ENCODE results near the gene FNTB. TPM values are rescaled to one million over a fixed set of nuclear protein-coding genes. Genes with fewer than 3 reads are reported as not detected.

FNTB gene
- total and polyA plus RNA-seq, 9 of the 15 experiments (the other 6 are each of a cell fraction or from before 2014, with no cell fraction given) = 6.9 to 23.2 (median 12.2) TPM

- ATAC-seq (peak; percentile 64), DNase-seq (ENCODE audit: extremely low read depth in 1 of 4, low spot score in 3 of 4) (peak in 1 of 4 experiments; percentile 18), FAIRE-seq (peak; percentile 65)
- no peak overlapping the region for H3K4me2 ChIP-seq (ENCODE audit: insufficient read depth, low read length)
- H3K27me3 ChIP-seq (ENCODE audit: control insufficient read depth in 2 of 2, insufficient read depth in 2 of 2, low read length in 2 of 2) = no peaks in the 10 kb centered on the region
- ChIA-PET CTCF (ENCODE audit: low intra/inter-chr PET ratio) (no interaction called here), POLR2A (no interaction called here)
- H3K4me3 ChIP-seq = no peak overlapping the region
- H3K9ac ChIP-seq (ENCODE audit: insufficient read depth in 1 of 2, low read depth in 2 of 2, low read length in 2 of 2) = no peak overlapping the region
- H3K27ac ChIP-seq (ENCODE audit: extremely low read depth, low read depth, low read length) = peak overlapping the region; percentile 23; the same call in 2 of the 3 replicates
- H3K9me1 ChIP-seq (ENCODE audit: control insufficient read depth, insufficient read depth, low read length) = no peaks in the 10 kb centered on the region
- no peaks in the 10 kb centered on the region for H3K9me3 ChIP-seq (replicated peaks; ENCODE audit: control insufficient read depth, insufficient read depth, low read depth, low read length)
- in situ Hi-C loops (cut with MboI) = no loop called here
- peaks cover 48% of the 10 kb centered on the region; the same call in 2 of the 3 replicates for H3K36me3 ChIP-seq (ENCODE audit: control insufficient read depth, insufficient read depth, low read length)
- no peaks in the 10 kb centered on the region for H3K79me2 ChIP-seq (ENCODE audit: control insufficient read depth, insufficient read depth, low read length)
- no TSS peak for BruUV-seq (replicated peaks)
- intact Hi-C loops (cut with micrococcal nuclease) = no loop called here
- H4K20me1 ChIP-seq (replicated peaks; ENCODE audit: control insufficient read depth, insufficient read depth, low read length) = no peaks in the 10 kb centered on the region
- H2AFZ ChIP-seq (ENCODE audit: low read depth, low read length) = no peak overlapping the region
- H3K4me1 ChIP-seq (replicated peaks in 1 of 2; ENCODE audit: control insufficient read depth in 2 of 2, insufficient read depth in 2 of 2, low read length in 2 of 2) = peaks cover 0 to 3% of the 10 kb centered on the region in 2 experiments; a peak in 3 of 5 replicates
- TF ChIP-seq BHLHE40 (IDR thresholded peaks at IDR 0.05; ENCODE audit: low read length) (no peak), MLLT1 (IDR thresholded peaks at IDR 0.05) (peak in 1 of 2 experiments; percentile 58; a peak in 1 of 4 replicates), E2F6 (IDR thresholded peaks at IDR 0.05; ENCODE audit: borderline replicate concordance in 1 of 2, extremely low read depth in 1 of 2, insufficient read depth in 1 of 2, insufficient read length in 1 of 2, low read depth in 1 of 2, low read length in 1 of 2, poor library complexity in 1 of 2, severe bottlenecking in 1 of 2) (no peak), ILF3 (IDR thresholded peaks at IDR 0.05; ENCODE audit: borderline replicate concordance) (no peak), ETV6 (IDR thresholded peaks at IDR 0.05; ENCODE audit: borderline replicate concordance in 1 of 2, low read depth in 2 of 2, low read length in 1 of 2) (no peak), ETV6 (CRISPR knock-in tag; IDR thresholded peaks at IDR 0.05; ENCODE audit: borderline replicate concordance) (no peak), ZNF518B (CRISPR knock-in tag; IDR thresholded peaks at IDR 0.05) (no peak), EZH2 (IDR thresholded peaks at IDR 0.05; ENCODE audit: borderline replicate concordance, low read depth, low read length) (no peak), CCAR2 (IDR thresholded peaks at IDR 0.05; ENCODE audit: low read depth, low read length) (no peak), ELK3 (CRISPR knock-in tag; IDR thresholded peaks at IDR 0.05) (no peak), ZBTB17 (CRISPR knock-in tag; IDR thresholded peaks at IDR 0.05) (peak; percentile 85), BCOR (IDR thresholded peaks at IDR 0.05) (no peak), ZNF263 (CRISPR knock-in tag; IDR thresholded peaks at IDR 0.05; ENCODE audit: borderline replicate concordance) (no peak)
Measured at GRCh38 chr14:65057695-65058094, 71.0 kb downstream of the FNTB start.

Measured in K562 (cell line).